Measurements from ENCODE around the gene RICTOR. TPM values are rescaled to one million over a fixed set of nuclear protein-coding genes. Genes with fewer than 3 reads are reported as not detected.

RICTOR gene
- 15.1 and 18.3 TPM in 2 replicates for total RNA-seq

GRCh38 chr5:39074017-39074814 lies at the start of gene RICTOR:
Gene RICTOR (minus strand): TSS chr5:39074399. CDS start chr5:39074377, 22 bp downstream.

Other genes with a start within 250 kb of the RICTOR start
- 43.8 and 124 TPM in 2 replicates for gene OSMR, start 228.4 kb downstream of the RICTOR start, total RNA-seq
- gene FYB1, start 145.2 kb upstream of the RICTOR start, total RNA-seq: under 0.01 TPM in 1 of 2 replicates, not detected in the other

Data from epithelial cell of alveolus of lung (primary cell).